Measurements from ENCODE around the gene UTY. TPM values are rescaled to one million over a fixed set of nuclear protein-coding genes. Genes with fewer than 3 reads are reported as not detected.

Gene UTY
- total and polyA plus RNA-seq, 2 experiments from 2014 or later: 15.7 to 36.3 TPM

Other genes starting within 250 kb of the UTY start
- 8.7 and 9.8 TPM in 2 replicates for gene TMSB4Y, start 223.9 kb upstream of the UTY start, total RNA-seq (2014; rRNA removed; shearing (Covaris generic))
- gene TMSB4Y, start 223.9 kb upstream of the UTY start, polyA plus RNA-seq (2016; fragmentation: Nextera tagmentation; extraction: Ambion mirVana): 12.2 and 13.4 TPM in 2 replicates

Data from GM23338 (cell line).